ENCODE results near the gene TXNRD2. TPM values are rescaled to one million over a fixed set of nuclear protein-coding genes. Genes with fewer than 3 reads are reported as not detected.
A peak's percentile ranks its signal among the peaks of the same experiment; 100 is the strongest.
"Not testable (repeated sequence)": the region's sequence is repeated elsewhere in the genome, so short reads cannot be mapped to it uniquely, and the experiment has no call there.

The TXNRD2 gene
- total RNA-seq, 1 experiment from 2014 or later = 25.8 TPM

GRCh38 chr22:19959587-19960490, 18.2 kb upstream of the TXNRD2 start:
- in situ Hi-C loops (cut with HindIII; ENCODE audit: low pct_unique_long_range_greater_than_20kb, low sequenced_read_pairs) = no loop called here
- no peak for DNase-seq (ENCODE audit: low read depth, low spot score)

- in situ Hi-C loops (cut with HindIII; ENCODE audit: low pct_unique_long_range_greater_than_20kb, low sequenced_read_pairs) = no loop called here
- peak; percentile 74 for DNase-seq (ENCODE audit: low read depth, low spot score)
These were observed 17.5 kb upstream of the TXNRD2 start for GRCh38 chr22:19959043-19959586.

GRCh38 chr22:19958083-19959042, 16.7 kb upstream of the TXNRD2 start:
- in situ Hi-C loops (cut with HindIII; ENCODE audit: low pct_unique_long_range_greater_than_20kb, low sequenced_read_pairs) = no loop called here
- DNase-seq (ENCODE audit: low read depth, low spot score) = no peak

- in situ Hi-C loops (cut with HindIII; ENCODE audit: low pct_unique_long_range_greater_than_20kb, low sequenced_read_pairs) = no loop called here
- DNase-seq (ENCODE audit: low read depth, low spot score) = no peak
These were observed 15.8 kb upstream of the TXNRD2 start for GRCh38 chr22:19957445-19957844.

- in situ Hi-C loops (cut with HindIII; ENCODE audit: low pct_unique_long_range_greater_than_20kb, low sequenced_read_pairs) = no loop called here
- DNase-seq (ENCODE audit: low read depth, low spot score) = no peak
These were observed 13.9 kb upstream of the TXNRD2 start for GRCh38 chr22:19955241-19956128.

GRCh38 chr22:19951346-19951745, 9.7 kb upstream of the TXNRD2 start:
- in situ Hi-C loops (cut with HindIII; ENCODE audit: low pct_unique_long_range_greater_than_20kb, low sequenced_read_pairs) = no loop called here
- peak; percentile 55 for DNase-seq (ENCODE audit: low read depth, low spot score)

GRCh38 chr22:19948057-19948760, 6.6 kb upstream of the TXNRD2 start:
- DNase-seq (ENCODE audit: low read depth, low spot score) = no peak
- in situ Hi-C loops (cut with HindIII; ENCODE audit: low pct_unique_long_range_greater_than_20kb, low sequenced_read_pairs) = no loop called here

GRCh38 chr22:19943082-19944026, 1.7 kb upstream of the TXNRD2 start:
- in situ Hi-C loops (cut with HindIII; ENCODE audit: low pct_unique_long_range_greater_than_20kb, low sequenced_read_pairs) = no loop called here
- peak; percentile 61 for DNase-seq (ENCODE audit: low read depth, low spot score)

GRCh38 chr22:19942157-19943081, 801 bp upstream of the TXNRD2 start:
- in situ Hi-C loops (cut with HindIII; ENCODE audit: low pct_unique_long_range_greater_than_20kb, low sequenced_read_pairs) = no loop called here
- DNase-seq (ENCODE audit: low read depth, low spot score) = peak; percentile 74

GRCh38 chr22:19940536-19941364, 868 bp downstream of the TXNRD2 start:
- no peak for DNase-seq (ENCODE audit: low read depth, low spot score)

GRCh38 chr22:19937616-19938473, 3.8 kb downstream of the TXNRD2 start:
- in situ Hi-C loops (cut with HindIII; ENCODE audit: low pct_unique_long_range_greater_than_20kb, low sequenced_read_pairs) = no loop called here
- no peak for DNase-seq (ENCODE audit: low read depth, low spot score)

More at GRCh38 chr22:19940536-19941364, 868 bp downstream of the TXNRD2 start:
- in situ Hi-C loops (cut with HindIII; ENCODE audit: low pct_unique_long_range_greater_than_20kb, low sequenced_read_pairs) = no loop called here

- no peak for DNase-seq (ENCODE audit: low read depth, low spot score)
- in situ Hi-C loops (cut with HindIII; ENCODE audit: low pct_unique_long_range_greater_than_20kb, low sequenced_read_pairs) = no loop called here
These were observed 5.1 kb downstream of the TXNRD2 start for GRCh38 chr22:19936513-19936912.

GRCh38 chr22:19935123-19935718, 6.4 kb downstream of the TXNRD2 start:
- DNase-seq (ENCODE audit: low read depth, low spot score); in situ Hi-C loops (cut with HindIII; ENCODE audit: low pct_unique_long_range_greater_than_20kb, low sequenced_read_pairs): not testable (repeated sequence)

Data from SK-MEL-5 (cell line).